Thymus (tissue), 11 donors: ENCODE data around the gene SUV39H1. TPM values are rescaled to one million over a fixed set of nuclear protein-coding genes. Genes with fewer than 3 reads are reported as not detected.
"Not testable (repeated sequence)": the region's sequence is repeated elsewhere in the genome, so short reads cannot be mapped to it uniquely, and the experiment has no call there.

Experiments used
- DNase-seq, 9 donors: peaks; one replicate each; pipeline ENCODE4 v3.0.0-alpha.2; 2013; ENCODE audit warnings: low spot score in 9 of 9, low read depth in 6 of 9, missing footprints in 1 of 9
- H3K27ac ChIP-seq, 2 donors: one replicate each; pipeline ENCODE4 v1.5.1; 2013; ENCODE audit warnings: control low read depth in 1 of 2, low read depth in 1 of 2, low read length in 1 of 2, mild to moderate bottlenecking in 1 of 2, moderate library complexity in 1 of 2
- H3K27me3 ChIP-seq, 2 donors: one replicate each; pipeline ENCODE4 v1.5.1; 2013; ENCODE audit warnings: low read length in 1 of 2; ENCODE audit not compliant: control insufficient read depth in 2 of 2, insufficient read depth in 1 of 2
- H3K36me3 ChIP-seq, 2 donors: one replicate each; pipeline ENCODE4 v1.5.1; 2013; ENCODE audit warnings: low read length in 1 of 2, mild to moderate bottlenecking in 1 of 2, moderate library complexity in 1 of 2; ENCODE audit not compliant: control insufficient read depth in 2 of 2, insufficient read depth in 2 of 2
- H3K4me1 ChIP-seq, 2 donors: one replicate each; pipeline ENCODE4 v1.5.1; 2013; ENCODE audit warnings: low read length in 2 of 2; ENCODE audit not compliant: control insufficient read depth in 2 of 2, insufficient read depth in 2 of 2
- H3K4me3 ChIP-seq, 2 donors: one replicate each; pipeline ENCODE4 v1.5.1; 2013; ENCODE audit warnings: low read length in 2 of 2, control low read depth in 1 of 2, mild to moderate bottlenecking in 1 of 2
- H3K9me3 ChIP-seq, 2 donors: one replicate each; pipeline ENCODE4 v1.5.1; 2013; ENCODE audit warnings: low read length in 1 of 2, mild to moderate bottlenecking in 1 of 2; ENCODE audit not compliant: control insufficient read depth in 2 of 2, insufficient read depth in 1 of 2
- WGBS: extraction: QIAGEN DNeasy Blood & Tissue Kit; methylation state at CpG from one replicate; pipeline ENCODE4 v1.1.7; 2013; 5-methylcytosine and 5-hydroxymethylcytosine counted together
- polyA plus RNA-seq: library from polyadenylated mRNA; stranded (reverse); fragments of 200-250 nt; gene quantifications from one replicate; pipeline ENCODE4 v1.2.3, GENCODE V29; 2013
- total RNA-seq: library from RNA; stranded (reverse); fragments of 120-200 nt; gene quantifications from one replicate; pipeline ENCODE4 v1.2.4, GENCODE V29; 2013
- donor health status: healthy.

Gene SUV39H1
- total and polyA plus RNA-seq, 2 donors: 5.0 to 7.6 TPM

GRCh38 chrX:48665991-48666390 lies 30.5 kb upstream of the SUV39H1 start:
- DNase-seq: no peak
- Histone ChIP-seq H3K36me3 (no peaks in the 10 kb centered on the region), H3K4me3 (no peak overlapping the region), H3K4me1 (no peaks in the 10 kb centered on the region), H3K27me3 (no peaks in the 10 kb centered on the region), H3K9me3 (no peaks in the 10 kb centered on the region), H3K27ac (no peak overlapping the region)
- 97% methylated on average over 2 of the region's 2 CpGs for WGBS

- Histone ChIP-seq H3K27me3 (no peaks in the 10 kb centered on the region), H3K4me3 (no peak overlapping the region), H3K9me3 (no peaks in the 10 kb centered on the region), H3K36me3 (no peaks in the 10 kb centered on the region), H3K4me1 (no peaks in the 10 kb centered on the region), H3K27ac (no peak overlapping the region)
- DNase-seq: no peak
- WGBS: 100% methylated on average over 4 of the region's 4 CpGs
Observed at GRCh38 chrX:48666649-48667048, 29.9 kb upstream of the SUV39H1 start.

- no peaks in the 10 kb centered on the region for H3K36me3 ChIP-seq
- no peaks in the 10 kb centered on the region for H3K4me1 ChIP-seq
- DNase-seq: no peak
- no peaks in the 10 kb centered on the region for H3K9me3 ChIP-seq
- no peak overlapping the region for H3K27ac ChIP-seq
- 87% methylated on average over 4 of the region's 4 CpGs for WGBS
- no peaks in the 10 kb centered on the region for H3K27me3 ChIP-seq
- no peak overlapping the region for H3K4me3 ChIP-seq
Observed at GRCh38 chrX:48667509-48667908, 29.0 kb upstream of the SUV39H1 start.

GRCh38 chrX:48668187-48668586 lies 28.3 kb upstream of the SUV39H1 start:
- not testable (repeated sequence) for H3K36me3 ChIP-seq, DNase-seq, H3K27me3 ChIP-seq, H3K4me3 ChIP-seq, H3K4me1 ChIP-seq, H3K27ac ChIP-seq, H3K9me3 ChIP-seq
- 95% methylated on average over 11 of the region's 11 CpGs for WGBS

GRCh38 chrX:48676106-48676892 lies 20.2 kb upstream of the SUV39H1 start:
- no peaks in the 10 kb centered on the region for H3K36me3 ChIP-seq
- peaks cover 0 to 5% of the 10 kb centered on the region in 2 donors for H3K9me3 ChIP-seq
- WGBS: under 1% methylated on average over 63 of the region's 67 CpGs
- DNase-seq: peak in 8 of 9 donors; percentile 54 to 92 (median 78)
- no peaks in the 10 kb centered on the region for H3K27me3 ChIP-seq
- peak overlapping the region; percentile 81 to 82 for H3K27ac ChIP-seq
- peaks cover 7 to 9% of the 10 kb centered on the region in 2 donors for H3K4me1 ChIP-seq
- peak overlapping the region; percentile 69 to 76 for H3K4me3 ChIP-seq

GRCh38 chrX:48676893-48677270 lies 19.7 kb upstream of the SUV39H1 start:
- peak in 1 of 9 donors; percentile 40 for DNase-seq
- Histone ChIP-seq H3K4me1 (peaks cover 7 to 9% of the 10 kb centered on the region in 2 donors), H3K27ac (peak overlapping the region; percentile 54 to 80), H3K9me3 (peaks cover 0 to 5% of the 10 kb centered on the region in 2 donors), H3K36me3 (no peaks in the 10 kb centered on the region), H3K4me3 (peak overlapping the region; percentile 69 to 76), H3K27me3 (no peaks in the 10 kb centered on the region)
- WGBS: 2% methylated on average over 9 of the region's 9 CpGs

- Histone ChIP-seq H3K4me1 (peaks cover 7 to 9% of the 10 kb centered on the region in 2 donors), H3K9me3 (peaks cover 0 to 5% of the 10 kb centered on the region in 2 donors), H3K4me3 (peak overlapping the region in 1 of 2 donors; percentile 69), H3K27ac (no peak overlapping the region), H3K27me3 (no peaks in the 10 kb centered on the region), H3K36me3 (no peaks in the 10 kb centered on the region)
- no peak for DNase-seq
- 82% methylated on average over 10 of the region's 10 CpGs for whole genome bisulfite sequencing
Observed at GRCh38 chrX:48677516-48677915, 19.0 kb upstream of the SUV39H1 start.

GRCh38 chrX:48680467-48680866 lies 16.1 kb upstream of the SUV39H1 start:
- not testable (repeated sequence) for H3K4me3 ChIP-seq, DNase-seq, H3K27ac ChIP-seq, H3K9me3 ChIP-seq, H3K27me3 ChIP-seq, H3K36me3 ChIP-seq
- 25% methylated on average over 2 of the region's 2 CpGs for WGBS
- peaks cover 14 to 22% of the 10 kb centered on the region in 2 donors for H3K4me1 ChIP-seq

- 98% methylated on average over 6 of the region's 6 CpGs for WGBS
- H3K4me1 ChIP-seq: peaks cover 12 to 19% of the 10 kb centered on the region in 2 donors
- not testable (repeated sequence) for H3K4me3 ChIP-seq, H3K9me3 ChIP-seq, DNase-seq, H3K27me3 ChIP-seq, H3K36me3 ChIP-seq, H3K27ac ChIP-seq
Observed at GRCh38 chrX:48680925-48681324, 15.6 kb upstream of the SUV39H1 start.
